ENCODE results near the gene FBXW4.

FBXW4 gene

DNA sequence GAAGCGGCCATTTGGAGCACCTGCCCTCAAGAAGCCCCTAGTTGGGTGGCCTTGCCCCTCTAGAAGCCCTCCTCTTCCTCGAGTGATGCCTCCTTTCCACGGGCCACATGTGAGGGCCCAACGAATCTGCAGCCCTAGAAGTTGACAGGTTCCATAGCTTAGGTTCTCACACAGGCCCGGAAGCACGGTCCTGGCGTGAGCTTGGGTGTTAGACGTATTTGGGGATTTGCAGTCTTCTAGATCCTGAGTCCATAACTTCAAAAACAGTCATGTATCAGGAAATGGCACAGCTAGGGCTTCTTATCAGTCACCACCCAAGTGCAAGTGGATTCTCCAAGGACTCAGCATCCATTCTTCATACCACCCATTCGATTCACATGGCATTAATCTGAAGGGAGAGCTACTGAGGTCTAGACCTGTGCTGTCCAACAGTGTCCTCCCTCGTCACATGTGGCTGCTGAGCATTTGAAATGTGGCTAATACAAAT, 477 bp upstream of the FBXW4 start:
- DNase-seq (ENCODE audit: low spot score), result no peak

DNA sequence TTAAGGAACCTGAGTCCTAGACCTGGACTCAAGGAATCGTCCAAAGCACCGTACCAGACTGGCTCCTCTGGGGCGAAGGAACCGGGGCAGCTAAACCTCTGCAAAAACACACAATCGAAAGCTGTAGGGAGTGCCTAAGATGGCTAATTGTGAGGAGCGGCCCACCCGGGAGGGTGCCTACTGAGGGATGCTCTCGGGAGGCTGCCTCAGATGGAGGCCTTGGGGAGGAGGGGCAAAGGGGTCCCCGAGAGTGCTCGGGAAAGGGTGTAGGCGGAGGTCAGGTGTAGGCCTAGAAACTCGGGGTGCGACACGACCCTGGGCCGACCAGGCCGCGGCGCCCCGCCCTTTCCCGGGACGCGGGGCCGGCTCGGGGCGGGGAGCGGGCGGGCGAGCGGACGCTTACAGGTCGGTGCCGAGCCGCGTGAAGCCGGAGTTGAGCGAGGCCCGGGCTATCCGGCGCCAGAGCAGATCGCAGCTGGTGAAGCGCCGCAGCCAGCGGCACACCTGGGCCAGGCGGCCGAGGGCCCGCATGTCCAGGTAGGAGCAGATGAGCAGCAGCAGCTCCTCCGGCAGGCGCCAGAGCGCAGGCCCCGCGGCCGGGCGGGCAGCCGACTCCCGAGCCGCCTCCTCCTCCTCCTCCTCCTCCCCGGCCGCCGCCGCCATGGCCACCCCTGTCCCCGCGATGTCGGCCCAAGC, 844 bp downstream of the FBXW4 start:
- DNase-seq (ENCODE audit: low spot score), result peak; percentile 43

DNA sequence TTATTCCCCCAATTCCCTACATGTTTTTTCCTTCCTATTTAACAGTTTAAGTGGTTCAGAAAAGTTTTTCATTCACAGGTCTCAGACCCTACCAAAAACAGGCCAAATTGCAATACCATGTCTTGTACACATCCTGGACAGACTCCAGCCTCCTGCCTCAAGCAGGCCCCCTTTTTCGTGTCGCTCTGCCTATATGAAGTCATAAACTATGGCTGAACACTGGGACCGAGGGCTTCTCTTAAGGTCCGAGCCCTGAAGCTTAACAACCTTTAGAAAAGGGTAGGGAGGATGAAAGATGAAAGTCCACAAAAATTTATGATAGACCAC, 1.4 kb downstream of the FBXW4 start:
- DNase-seq (ENCODE audit: low spot score), result peak; percentile 47

DNA sequence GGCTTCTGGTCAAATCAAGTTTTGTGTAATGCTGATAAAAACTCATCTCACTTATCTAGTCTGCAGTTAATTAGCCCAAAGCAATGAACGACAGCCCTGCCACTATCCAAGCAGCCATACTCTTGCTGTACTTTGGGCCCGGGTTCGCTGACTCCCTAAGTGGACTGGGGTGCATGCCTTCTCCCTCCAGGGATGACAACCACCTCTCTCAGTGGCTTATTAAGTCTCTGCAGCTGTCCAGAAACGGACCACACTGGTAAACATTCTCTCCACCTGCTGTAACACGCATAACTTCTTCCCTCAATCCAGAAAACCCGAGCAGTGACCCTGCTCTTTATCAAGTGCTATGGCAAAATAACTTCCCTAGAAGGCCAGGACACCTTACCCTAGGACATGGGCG, 3.9 kb downstream of the FBXW4 start:
- no peak for DNase-seq (ENCODE audit: low spot score)

DNA sequence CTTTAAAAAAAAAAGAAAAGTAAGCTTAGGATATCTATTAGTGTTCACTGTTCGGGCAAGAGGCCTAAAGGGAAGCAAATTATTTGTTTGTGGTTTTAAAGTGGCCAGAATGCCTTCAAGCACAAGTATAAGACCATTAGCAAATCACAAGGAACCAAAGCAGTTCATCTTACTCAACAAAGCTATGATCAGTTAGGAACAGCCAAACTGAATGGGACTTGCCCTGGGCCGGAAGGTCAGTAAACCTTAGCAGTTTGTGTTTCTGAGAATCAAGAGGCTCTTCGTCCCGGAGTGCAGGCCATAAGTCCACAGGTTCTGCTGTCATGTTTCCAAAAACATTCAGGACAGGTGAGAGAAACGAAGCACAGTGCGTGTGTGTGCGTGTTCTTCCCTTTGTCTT, 4.5 kb downstream of the FBXW4 start:
- DNase-seq (ENCODE audit: low spot score), result no peak

DNA sequence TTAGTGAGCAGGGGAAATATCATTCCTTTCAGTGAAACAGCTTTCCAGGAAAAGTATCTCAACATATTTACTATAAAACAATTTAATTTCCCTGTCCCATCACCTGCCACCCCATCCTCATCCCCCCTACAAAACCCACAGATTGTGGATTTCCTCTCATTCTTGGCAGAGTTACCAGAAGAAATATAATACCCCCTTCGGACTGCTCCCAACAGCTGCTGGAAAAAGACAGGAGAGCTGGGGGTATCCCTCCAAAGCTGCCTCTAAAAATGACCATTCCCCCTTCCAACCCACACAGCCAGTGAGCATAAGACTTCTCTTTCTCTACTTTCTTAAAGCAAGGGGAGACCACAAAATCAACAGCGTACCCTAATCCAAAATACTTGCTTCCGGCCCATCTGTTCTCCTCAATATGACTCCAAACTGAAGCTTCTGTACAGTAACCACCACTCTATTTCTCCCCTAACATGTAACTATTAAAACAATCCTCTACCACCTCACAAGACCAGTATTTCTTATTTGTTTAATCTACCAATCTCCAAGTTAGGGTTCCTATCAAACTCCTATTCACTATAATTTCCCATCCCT, 7.8 kb downstream of the FBXW4 start:
- no peak for DNase-seq (ENCODE audit: low spot score)

DNA sequence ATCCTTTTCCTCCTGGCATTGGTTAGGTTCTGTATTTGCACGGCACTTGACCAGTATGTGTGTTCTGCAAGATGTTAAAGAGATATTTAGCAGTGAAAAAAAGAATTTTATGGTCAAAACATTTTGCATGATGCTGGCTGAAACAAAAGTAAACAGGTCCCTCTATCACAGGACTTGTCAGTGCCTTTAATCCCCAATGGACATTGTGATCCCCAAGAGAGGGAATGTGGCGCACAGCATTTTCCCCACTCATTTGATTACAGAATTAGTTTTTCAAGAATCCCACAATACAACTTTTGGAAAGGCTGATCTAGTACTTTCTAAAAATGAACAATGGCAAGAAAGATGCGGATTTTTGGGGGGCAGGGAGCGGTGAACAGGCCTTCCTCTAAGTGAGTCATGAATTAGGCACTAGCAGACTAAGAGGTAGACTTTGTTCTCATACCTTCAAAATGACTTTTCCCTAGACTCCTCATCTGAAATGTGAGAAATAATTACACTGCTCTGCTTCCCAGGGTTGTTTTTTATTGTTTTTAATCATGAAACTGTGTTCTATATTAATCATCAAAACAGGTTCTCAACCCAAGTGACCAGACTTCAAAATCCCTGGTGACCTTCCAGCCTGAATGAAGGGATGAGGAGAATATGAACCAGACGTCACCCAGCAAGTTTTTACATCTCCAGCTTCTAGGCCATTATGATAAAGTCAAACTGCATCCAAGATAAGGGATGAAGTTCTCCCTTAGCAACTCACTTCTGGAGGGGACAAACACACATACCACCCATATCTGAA, 8.6 kb downstream of the FBXW4 start:
- no peak for DNase-seq (ENCODE audit: low spot score)

DNA sequence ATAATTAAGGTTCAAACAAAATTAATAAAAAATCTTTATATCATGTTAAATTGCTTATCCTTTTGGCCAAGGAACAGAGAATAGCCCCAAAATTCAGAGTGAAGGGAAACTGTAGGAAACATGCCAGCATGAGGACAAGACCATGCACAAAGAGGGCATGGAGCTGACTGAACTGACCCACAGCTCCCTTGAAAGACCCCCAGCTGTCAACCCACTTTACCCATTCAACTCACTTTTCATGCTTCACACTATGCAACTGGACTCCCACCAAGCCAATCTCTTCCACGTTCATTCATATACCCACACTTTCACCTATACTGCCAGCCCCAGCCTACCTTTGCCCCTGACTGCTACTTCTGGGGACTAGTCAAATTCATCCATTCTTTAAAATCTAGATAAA, 10.2 kb downstream of the FBXW4 start:
- no peak for DNase-seq (ENCODE audit: low spot score)

DNA sequence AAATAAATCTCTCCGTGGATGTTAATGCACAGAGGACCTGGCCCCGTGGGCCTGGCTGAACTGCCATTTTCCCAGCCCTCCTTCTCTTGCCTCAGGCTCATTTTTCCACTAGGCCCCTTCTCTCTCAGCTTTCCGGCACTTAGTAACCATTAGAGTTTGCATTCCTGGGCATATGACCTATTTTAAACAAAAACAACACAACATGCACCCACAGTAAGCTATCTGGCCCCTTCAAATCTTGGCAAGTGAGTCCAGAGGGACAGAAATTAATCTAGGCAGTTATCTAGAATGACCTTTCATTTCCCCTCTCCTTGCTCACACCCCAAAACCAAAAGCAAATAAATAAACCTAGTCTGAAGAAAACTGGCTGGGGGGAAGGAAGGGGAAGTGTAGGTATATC, 11.7 kb downstream of the FBXW4 start:
- DNase-seq (ENCODE audit: low spot score), result no peak

DNA sequence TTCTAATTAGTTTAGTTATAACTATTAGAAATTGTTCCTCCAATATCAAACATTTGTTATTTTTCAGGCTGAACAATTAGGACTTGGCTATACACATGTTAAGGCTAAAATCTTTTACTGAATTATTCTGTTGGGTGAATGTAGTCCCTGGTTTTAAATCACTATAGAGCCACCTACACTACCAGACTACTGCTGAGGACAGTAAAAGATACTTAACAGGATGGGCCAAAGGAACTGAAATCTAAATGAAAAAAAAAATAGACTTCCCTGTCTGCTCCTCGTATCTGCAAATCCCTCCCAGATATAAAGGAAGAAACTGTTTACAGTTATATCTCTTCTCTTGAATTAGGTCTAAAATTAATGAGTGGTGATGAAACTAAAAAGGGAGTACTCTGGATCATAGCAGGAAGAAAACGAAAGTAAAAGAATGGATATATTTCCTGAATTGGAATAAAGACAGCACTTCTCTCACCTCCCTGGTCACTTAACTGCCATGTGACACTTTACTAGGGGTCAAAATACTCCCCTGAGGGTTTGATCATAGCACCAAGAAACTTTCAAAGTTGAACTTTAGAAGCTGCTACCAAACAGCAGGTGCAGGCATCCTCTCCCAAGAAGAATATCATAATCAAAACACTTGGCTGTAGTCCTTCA, 12.7 kb downstream of the FBXW4 start:
- DNase-seq (ENCODE audit: low spot score), result peak; percentile 14

DNA sequence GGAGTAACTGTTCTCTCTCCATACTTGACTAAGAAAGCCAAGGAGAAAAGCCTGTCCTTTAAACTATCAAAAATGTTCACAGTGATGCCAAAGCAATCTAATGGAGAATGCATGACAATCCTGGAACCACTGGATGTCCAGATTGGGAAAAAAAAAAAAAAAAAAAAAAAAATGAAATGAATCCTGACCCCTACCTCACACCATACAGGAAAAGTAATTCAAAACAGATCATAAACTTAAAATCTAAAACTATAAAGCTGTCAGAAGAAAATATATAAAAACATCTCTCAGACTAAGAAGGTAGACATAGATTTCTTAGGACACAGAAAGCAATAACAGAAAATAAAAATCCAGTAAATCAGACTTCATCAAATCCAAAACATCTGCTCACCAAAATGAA, 18.4 kb downstream of the FBXW4 start:
- no peak for DNase-seq (ENCODE audit: low spot score)

DNA sequence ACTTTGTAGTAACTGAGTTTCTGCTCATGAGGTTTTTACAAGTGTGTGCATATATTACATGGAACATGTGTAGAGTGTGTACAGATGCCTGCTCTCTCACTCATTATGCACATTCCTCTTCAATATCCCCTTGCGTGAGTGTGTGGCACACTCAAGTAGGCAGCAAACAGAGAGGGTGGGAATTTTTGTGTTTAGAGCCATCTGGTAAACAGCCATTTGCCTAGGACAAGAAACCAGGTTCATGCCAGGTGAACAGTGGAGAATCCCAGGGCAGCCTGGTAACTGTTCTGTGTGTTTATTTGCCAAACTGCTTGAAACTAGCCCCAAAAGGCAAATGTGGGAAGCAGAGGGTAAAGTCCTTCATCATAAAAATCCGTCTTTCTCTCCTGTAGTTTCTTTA, 19.9 kb downstream of the FBXW4 start:
- DNase-seq (ENCODE audit: low spot score), result no peak

DNA sequence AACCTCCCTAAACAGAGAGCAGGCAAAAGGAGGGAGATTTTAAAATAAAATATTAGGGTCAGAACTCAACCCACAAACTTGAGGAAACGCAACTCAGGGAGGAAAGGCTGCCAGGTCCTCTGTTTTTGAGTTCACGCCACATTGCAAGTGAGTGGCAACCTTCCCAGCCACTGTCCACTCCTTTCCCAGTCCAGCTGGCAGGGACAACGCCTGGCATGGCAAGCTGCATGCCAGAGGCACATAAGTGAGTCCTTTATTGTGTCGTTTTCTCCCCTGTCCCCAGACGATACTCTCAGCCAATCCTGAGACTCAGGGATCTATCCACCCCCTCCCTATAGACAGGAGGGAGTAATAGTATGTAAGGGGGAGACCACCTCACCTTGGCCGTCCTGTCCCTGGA, 22.4 kb downstream of the FBXW4 start:
- no peak for DNase-seq (ENCODE audit: low spot score)

DNA sequence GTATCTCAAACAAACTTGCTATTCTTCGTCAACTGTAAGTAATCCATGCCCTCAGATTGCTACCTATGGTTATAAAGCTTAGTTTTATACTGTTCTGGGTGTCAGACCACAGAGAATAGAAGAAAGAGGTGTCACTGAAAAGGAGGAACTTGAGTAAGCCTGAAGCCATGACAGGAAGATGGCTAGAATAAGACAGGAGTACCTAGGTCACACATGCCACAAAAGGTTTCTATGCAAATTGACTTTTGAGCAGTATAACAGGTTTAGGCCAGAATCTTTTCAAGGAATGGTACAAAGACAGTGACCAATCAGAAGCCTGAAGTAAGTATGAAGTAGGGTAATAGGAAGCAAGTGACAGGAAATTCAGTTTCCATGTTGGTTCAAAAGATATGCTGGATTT, 23.5 kb downstream of the FBXW4 start:
- DNase-seq (ENCODE audit: low spot score), result no peak

DNA sequence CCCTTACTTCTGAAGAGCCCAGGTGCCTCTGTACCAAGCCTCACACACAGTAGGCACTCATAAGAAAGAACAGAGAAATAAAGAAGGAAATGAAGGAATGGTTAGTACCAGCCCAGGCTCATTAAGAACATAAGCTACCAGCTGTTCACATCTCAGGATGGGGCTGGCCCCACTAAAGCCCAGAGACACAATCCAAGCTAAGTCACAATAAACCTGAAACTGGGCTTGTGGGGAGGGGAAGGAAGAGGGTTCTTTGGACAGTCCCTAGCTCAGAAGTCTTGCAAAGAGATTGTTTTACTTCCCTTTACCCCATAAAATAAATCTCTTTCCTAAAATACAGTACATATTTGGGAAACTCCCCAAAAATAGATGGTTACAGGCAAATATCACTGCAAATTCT, 24.3 kb downstream of the FBXW4 start:
- no peak for DNase-seq (ENCODE audit: low spot score)

DNA sequence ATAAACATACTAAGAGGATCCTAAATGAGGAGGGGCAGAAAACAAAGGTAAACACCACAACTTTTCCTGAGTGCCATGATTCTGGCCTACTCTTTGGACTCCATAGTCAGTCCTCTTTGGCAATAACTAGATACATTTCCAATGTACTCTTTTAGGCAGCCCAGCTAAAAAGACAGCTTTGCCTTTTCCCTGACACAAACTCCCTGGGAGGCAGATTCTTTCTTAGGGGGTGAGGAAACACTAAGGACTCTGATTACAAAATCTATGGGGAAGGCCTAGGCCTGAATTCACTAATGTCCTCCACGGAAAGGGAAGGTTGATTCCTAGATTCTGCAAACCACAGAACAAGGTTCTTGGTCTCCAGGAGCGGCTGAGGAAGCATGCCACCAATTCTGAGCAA, 25.8 kb downstream of the FBXW4 start:
- no peak for DNase-seq (ENCODE audit: low spot score)

DNA sequence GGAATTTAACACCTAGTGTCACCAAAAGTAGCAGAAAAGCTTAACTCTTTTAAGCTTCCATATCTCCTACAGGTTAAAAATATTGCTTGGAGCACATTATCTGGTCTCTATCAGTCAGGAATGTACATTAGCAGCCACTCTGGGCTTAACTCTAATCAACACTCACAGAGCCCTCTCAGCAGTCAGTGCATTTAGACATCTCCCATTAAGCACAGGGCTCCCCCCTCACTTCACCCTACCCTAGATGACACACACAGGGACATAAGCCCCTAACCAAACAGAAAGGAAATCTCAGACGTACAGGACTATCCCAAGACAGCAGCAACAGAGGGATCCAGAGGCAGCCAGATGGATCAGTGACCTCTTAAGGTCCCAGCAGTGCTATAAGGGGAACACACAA, 26.4 kb downstream of the FBXW4 start:
- no peak for DNase-seq (ENCODE audit: low spot score)

DNA sequence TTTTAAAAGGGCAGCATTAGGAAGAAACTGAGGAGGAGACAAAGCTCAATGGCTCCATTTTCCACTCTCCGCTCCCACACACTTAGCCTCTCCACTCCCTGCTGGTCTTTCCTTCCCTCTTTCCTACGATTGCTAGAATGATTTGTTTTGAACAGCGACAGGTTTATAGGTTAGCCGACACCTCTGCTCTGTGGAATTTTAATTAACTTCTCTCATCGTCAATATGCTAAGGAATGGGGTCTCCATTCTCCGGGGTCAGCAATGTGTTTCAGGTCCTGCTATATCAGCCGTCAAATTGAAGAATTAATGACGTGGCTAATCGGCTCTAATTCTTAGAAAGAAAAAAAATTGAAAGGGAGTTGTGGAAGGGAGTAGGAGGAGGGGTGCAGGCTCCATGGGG, 28.9 kb downstream of the FBXW4 start:
- no peak for DNase-seq (ENCODE audit: low spot score)

DNA sequence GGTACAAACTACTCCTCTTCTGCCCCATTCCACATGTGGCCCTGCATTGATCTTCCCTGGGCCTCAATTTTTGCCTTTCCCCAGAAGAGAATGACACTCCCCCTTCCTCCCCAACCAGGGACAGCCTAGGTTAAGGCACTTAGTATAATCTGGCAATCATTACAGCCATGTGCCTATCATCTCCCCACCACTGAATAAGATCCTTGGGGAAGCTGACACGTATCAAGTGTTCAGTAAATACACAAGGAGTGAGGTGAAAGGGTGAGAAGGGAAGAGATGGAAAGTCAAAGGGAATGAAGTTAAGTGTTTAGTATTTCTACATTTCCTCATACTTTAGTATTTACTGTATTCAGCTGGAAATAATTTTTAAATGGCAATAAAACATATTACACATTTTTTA, 31.9 kb downstream of the FBXW4 start:
- no peak for DNase-seq (ENCODE audit: low spot score)

DNA sequence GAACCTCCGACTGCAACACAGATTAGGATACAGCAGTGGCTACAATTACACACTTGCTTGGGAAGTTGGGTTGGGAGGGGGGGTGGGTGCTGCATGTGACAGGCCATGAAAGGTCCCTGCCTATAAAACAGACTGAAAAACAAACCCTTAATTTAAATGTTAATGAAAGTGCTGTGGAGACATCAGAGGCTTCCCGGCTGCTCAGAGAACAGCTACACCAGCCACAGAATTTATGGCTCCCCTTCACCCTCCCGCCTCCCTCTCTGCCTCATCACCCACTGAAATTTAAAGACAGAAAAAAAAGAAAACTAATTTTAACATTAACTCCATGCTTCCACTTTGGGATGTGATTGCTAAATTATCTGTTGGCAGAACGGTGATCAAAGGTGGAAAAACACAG, 34.7 kb downstream of the FBXW4 start:
- no peak for DNase-seq (ENCODE audit: low spot score)

DNA sequence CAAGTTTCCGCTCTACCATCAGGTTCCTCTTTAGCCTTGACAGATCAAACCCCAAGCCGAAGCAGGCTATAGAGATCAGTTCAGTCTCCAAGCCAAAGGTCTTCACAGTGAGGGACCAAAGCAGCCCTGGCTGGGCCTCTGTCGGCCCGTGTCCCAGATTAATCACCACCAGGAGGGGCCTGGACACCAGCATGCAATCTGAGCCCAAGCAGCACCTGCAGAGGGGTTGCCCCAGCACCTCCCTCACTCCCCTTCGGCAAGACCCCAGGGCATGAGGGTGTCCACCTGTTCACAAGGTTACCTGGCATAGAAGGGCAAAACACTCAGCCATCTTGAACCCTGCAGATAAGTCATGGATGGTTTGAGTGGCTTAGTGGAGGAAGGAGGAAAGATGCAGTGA, 36.0 kb downstream of the FBXW4 start:
- no peak for DNase-seq (ENCODE audit: low spot score)

DNA sequence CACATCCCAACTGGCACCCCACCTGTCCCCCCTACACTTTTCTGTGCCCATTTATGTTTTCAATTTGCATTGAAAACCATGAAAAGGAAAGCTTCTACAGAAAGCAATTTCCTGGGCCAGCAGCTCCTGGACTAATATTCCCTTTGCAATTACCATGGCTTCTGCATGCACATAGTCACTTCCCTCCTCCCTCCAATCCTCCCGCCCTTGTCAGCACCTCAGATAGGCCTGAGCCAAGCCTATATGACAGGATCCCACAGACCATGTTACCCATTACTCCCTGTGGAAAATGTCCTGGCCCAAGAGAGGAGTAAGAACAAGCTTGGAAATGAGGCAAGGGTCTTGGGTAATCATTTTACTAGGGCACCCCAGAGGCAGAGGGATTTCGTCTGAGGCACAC, 38.1 kb downstream of the FBXW4 start:
- no peak for DNase-seq (ENCODE audit: low spot score)

DNA sequence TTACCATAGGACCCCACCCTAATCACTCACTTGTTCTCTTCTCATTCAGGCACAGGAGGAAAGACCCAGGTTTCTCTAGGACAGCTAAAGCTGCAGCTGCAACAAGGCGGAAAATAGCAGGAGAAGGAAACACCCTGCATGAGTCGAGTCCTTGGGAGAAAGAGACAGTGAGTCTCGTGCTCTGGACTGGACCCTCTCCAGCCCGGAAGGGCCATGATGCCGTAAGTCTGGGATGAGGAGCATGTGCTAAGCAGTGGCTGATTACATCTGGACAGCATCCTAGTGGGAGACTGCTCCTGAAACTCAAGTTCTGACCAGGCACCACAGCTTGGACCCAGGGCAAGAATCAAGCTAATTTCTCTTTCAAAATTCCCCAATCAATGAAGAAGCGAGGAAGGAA, 39.4 kb downstream of the FBXW4 start:
- DNase-seq (ENCODE audit: low spot score), result no peak
